HEK293 (cell line): Measurements from ENCODE around the gene RTN4.

ENCODE experiments used
- BCL11A ChIP-seq: fragments of 450-650 bp; formaldehyde crosslinking; IDR thresholded peaks from 2 replicates; pipeline ENCODE4 v1.5.1; 2016; ENCODE audit warnings: low read depth, missing biosample characterization, missing genetic modification characterization
- CTCF ChIP-seq: fragments of 450-650 bp; formaldehyde crosslinking; IDR thresholded peaks from 2 replicates; pipeline ENCODE4 v1.5.1; 2016; ENCODE audit warnings: missing biosample characterization, missing genetic modification characterization
- KLF7 ChIP-seq: fragments of 450-650 bp; formaldehyde crosslinking; IDR thresholded peaks from 2 replicates; pipeline ENCODE4 v1.5.1; 2016; ENCODE audit warnings: missing biosample characterization, missing genetic modification characterization, borderline replicate concordance
- SETDB1 ChIP-seq: IDR thresholded peaks from one replicate; pipeline ENCODE4 v1.6.1; 2017; ENCODE audit warnings: mild to moderate bottlenecking, low read length, moderate library complexity, mixed read lengths; ENCODE audit not compliant: insufficient read length
- ZNF280D ChIP-seq: fragments of 450-650 bp; formaldehyde crosslinking; IDR thresholded peaks from 2 replicates; pipeline ENCODE4 v1.5.1; 2016; ENCODE audit warnings: missing biosample characterization, missing genetic modification characterization
- ZNF302 ChIP-seq: fragments of 450-650 bp; formaldehyde crosslinking; IDR thresholded peaks from 2 replicates; pipeline ENCODE4 v1.5.1; 2016; ENCODE audit warnings: missing biosample characterization, missing genetic modification characterization, low read depth
- ZNF311 ChIP-seq: fragments of 450-650 bp; formaldehyde crosslinking; IDR thresholded peaks from 2 replicates; pipeline ENCODE4 v1.5.1; 2017; ENCODE audit warnings: missing biosample characterization, missing genetic modification characterization, borderline replicate concordance
- ZNF513 ChIP-seq: fragments of 450-650 bp; IDR thresholded peaks from 2 replicates; pipeline ENCODE4 v1.5.1; 2018; ENCODE audit warnings: missing biosample characterization, missing genetic modification characterization
- ZNF560 ChIP-seq: fragments of 450-650 bp; formaldehyde crosslinking; IDR thresholded peaks from 2 replicates; pipeline ENCODE4 v1.5.1; 2017; ENCODE audit warnings: missing biosample characterization, missing genetic modification characterization, borderline replicate concordance
- ZNF768 ChIP-seq: fragments of 450-650 bp; formaldehyde crosslinking; IDR thresholded peaks from 2 replicates; pipeline ENCODE4 v1.5.1; 2018; ENCODE audit warnings: missing biosample characterization, mild to moderate bottlenecking, missing genetic modification characterization
- ZNF777 ChIP-seq: fragments of 450-650 bp; formaldehyde crosslinking; IDR thresholded peaks from 2 replicates; pipeline ENCODE4 v1.5.1; 2017; ENCODE audit warnings: missing biosample characterization, missing genetic modification characterization, borderline replicate concordance
- ZXDB ChIP-seq: fragments of 450-650 bp; formaldehyde crosslinking; IDR thresholded peaks from 2 replicates; pipeline ENCODE4 v1.5.1; 2016; ENCODE audit warnings: missing biosample characterization, missing genetic modification characterization
- TF ChIP-seq, protein P1 (sequence below): fragments of 450-650 bp; formaldehyde crosslinking; IDR thresholded peaks from 2 replicates; pipeline ENCODE4 v1.5.1; 2016; ENCODE audit warnings: missing biosample characterization, missing genetic modification characterization, low read depth

DNA sequence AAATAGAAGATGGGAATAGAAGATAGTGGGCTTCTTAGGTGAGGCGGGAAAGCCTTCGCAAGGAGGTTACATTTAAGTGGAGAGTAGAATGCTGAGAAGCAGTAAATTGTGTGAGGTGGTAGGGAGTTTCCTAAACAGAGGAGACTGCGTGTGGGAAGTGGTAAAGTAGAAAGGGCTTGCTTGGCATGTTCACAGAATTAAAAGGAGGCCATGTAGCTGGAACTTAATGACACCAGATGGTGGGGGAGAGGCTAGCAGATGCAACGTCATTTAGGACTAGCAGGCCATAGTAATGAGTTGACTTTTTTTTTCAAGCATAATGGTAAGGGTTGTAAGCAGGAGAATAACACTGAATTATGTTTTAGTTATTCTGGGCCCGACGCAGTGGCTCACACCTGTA, 13.0 kb upstream of the RTN4 start:
- TF ChIP-seq CTCF (tag by site-specific recombination), result no peak
- no peak for TF ChIP-seq BCL11A (tag by site-specific recombination)
- TF ChIP-seq KLF7 (tag by site-specific recombination), result no peak
- TF ChIP-seq ZNF311, result no peak
- no peak for TF ChIP-seq ZNF768 (tag by site-specific recombination)
- no peak for TF ChIP-seq ZNF302 (tag by site-specific recombination)
- TF ChIP-seq ZNF777 (tag by site-specific recombination), result no peak
- no peak for TF ChIP-seq ZNF560 (tag by site-specific recombination)
- no peak for TF ChIP-seq ZXDB (tag by site-specific recombination)
- no peak for TF ChIP-seq ZNF280D (tag by site-specific recombination)
- no peak for TF ChIP-seq SETDB1
- TF ChIP-seq, protein P1, sequence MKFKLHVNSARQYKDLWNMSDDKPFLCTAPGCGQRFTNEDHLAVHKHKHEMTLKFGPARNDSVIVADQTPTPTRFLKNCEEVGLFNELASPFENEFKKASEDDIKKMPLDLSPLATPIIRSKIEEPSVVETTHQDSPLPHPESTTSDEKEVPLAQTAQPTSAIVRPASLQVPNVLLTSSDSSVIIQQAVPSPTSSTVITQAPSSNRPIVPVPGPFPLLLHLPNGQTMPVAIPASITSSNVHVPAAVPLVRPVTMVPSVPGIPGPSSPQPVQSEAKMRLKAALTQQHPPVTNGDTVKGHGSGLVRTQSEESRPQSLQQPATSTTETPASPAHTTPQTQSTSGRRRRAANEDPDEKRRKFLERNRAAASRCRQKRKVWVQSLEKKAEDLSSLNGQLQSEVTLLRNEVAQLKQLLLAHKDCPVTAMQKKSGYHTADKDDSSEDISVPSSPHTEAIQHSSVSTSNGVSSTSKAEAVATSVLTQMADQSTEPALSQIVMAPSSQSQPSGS, result no peak
- no peak for TF ChIP-seq ZNF513
